Measurements from ENCODE around the gene UBE2E1.

GRCh38 chr3:23937296-23937695, 131.5 kb downstream of the UBE2E1 start:
- TF ChIP-seq, protein P1, sequence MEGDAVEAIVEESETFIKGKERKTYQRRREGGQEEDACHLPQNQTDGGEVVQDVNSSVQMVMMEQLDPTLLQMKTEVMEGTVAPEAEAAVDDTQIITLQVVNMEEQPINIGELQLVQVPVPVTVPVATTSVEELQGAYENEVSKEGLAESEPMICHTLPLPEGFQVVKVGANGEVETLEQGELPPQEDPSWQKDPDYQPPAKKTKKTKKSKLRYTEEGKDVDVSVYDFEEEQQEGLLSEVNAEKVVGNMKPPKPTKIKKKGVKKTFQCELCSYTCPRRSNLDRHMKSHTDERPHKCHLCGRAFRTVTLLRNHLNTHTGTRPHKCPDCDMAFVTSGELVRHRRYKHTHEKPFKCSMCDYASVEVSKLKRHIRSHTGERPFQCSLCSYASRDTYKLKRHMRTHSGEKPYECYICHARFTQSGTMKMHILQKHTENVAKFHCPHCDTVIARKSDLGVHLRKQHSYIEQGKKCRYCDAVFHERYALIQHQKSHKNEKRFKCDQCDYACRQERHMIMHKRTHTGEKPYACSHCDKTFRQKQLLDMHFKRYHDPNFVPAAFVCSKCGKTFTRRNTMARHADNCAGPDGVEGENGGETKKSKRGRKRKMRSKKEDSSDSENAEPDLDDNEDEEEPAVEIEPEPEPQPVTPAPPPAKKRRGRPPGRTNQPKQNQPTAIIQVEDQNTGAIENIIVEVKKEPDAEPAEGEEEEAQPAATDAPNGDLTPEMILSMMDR (conservative IDR thresholded peaks at IDR 0.05): no peak
- TF ChIP-seq EZH2 (IDR thresholded peaks at IDR 0.05; ENCODE audit: low read depth): no peak

All from PC-9 (cell line).